Spleen (tissue), 7 donors: Measurements from ENCODE around the gene ZSCAN29.

Source experiments
- POLR2A ChIP-seq, 3 donors: fragments of 450-650 bp; IDR thresholded peaks; one replicate each; pipeline ENCODE4 v1.5.1; 2017; ENCODE audit warnings: antibody characterized with exemption in 3 of 3, mild to moderate bottlenecking in 1 of 3
- TF ChIP-seq, protein P1 (sequence below), 11 experiments: fragments of 200-600 bp in 7 of 11; fragments of 450-650 bp in 4 of 11; sonication (generic) in 4 of 11; IDR thresholded peaks in 8 of 11; conservative IDR thresholded peaks in 3 of 11; 1 replicate in 7 of 11; 2 replicates in 4 of 11; pipeline versions ENCODE4 v1.4.0 to v1.8.0; 2016 to 2021; ENCODE audit warnings: antibody characterized with exemption in 11 of 11, inconsistent platforms in 4 of 11, mild to moderate bottlenecking in 1 of 11
- donor health status: DM: no; HTN: no; CAD: no; lungs with moderate emphysema.
- donor health status: DM: no; HTN: no; CAD: no.
- donor health status: DM: no; HTN: no; CAD: no.

DNA sequence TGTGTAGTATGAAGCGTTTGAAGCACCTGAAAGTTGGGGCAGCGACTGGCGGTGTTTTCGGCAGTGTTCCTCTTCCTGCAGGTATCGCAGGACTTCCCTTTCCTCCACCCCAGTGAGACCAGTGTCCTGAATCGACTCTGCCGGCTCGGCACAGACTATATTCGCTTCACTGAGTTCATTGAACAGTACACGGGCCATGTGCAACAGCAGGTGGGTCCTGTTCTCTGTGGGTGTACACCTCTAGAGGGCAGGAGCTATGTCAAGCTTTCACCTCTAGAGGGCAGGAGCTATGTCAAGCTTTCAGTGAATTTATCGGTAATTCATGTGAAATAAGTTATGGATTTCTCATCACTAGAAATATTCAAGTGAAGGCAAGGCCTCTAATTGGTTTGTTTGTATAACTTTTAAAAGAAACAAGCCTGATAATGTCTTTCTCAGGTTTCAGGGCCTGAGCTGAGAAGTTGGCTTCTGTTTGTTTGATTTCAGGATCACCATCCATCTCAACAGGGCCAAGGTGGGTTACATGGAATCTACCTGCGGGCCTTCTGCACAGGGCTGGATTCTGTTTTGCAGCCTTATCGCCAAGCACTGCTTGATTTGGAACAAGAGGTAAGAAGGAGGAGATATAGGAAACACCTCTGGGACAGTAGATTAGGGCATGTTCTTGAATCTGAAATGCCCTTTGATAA, 5.3 kb upstream of the ZSCAN29 start:
- TF ChIP-seq, protein P1, sequence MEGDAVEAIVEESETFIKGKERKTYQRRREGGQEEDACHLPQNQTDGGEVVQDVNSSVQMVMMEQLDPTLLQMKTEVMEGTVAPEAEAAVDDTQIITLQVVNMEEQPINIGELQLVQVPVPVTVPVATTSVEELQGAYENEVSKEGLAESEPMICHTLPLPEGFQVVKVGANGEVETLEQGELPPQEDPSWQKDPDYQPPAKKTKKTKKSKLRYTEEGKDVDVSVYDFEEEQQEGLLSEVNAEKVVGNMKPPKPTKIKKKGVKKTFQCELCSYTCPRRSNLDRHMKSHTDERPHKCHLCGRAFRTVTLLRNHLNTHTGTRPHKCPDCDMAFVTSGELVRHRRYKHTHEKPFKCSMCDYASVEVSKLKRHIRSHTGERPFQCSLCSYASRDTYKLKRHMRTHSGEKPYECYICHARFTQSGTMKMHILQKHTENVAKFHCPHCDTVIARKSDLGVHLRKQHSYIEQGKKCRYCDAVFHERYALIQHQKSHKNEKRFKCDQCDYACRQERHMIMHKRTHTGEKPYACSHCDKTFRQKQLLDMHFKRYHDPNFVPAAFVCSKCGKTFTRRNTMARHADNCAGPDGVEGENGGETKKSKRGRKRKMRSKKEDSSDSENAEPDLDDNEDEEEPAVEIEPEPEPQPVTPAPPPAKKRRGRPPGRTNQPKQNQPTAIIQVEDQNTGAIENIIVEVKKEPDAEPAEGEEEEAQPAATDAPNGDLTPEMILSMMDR (IDR thresholded peaks at IDR 0.05 in 8 of 11, conservative IDR thresholded peaks at IDR 0.05 in 3 of 11) = peak; percentile 6 to 77 (median 65)
- no peak for TF ChIP-seq POLR2A (IDR thresholded peaks at IDR 0.05)
